GM18499 (cell line): ENCODE data around the gene SPHK1.
A peak's percentile ranks its signal among the peaks of the same experiment; 100 is the strongest.
"Not testable (repeated sequence)": the region's sequence is repeated elsewhere in the genome, so short reads cannot be mapped to it uniquely, and the experiment has no call there.

Source experiments
- ATAC-seq: cut with Tn5 transposase; IDR thresholded peaks from one replicate; pipeline ENCODE4 v1.9.1; 2021; ENCODE audit warnings: moderate number of reproducible peaks; ENCODE audit not compliant: insufficient read depth, unreplicated experiment

Gene SPHK1

GRCh38 chr17:76384222-76384986 lies at the start of gene SPHK1:
TSS of gene SPHK1 (plus strand) at chr17:76384609. CDS start at chr17:76385645, 1,036 bp downstream.
- ATAC-seq: no peak

DNA sequence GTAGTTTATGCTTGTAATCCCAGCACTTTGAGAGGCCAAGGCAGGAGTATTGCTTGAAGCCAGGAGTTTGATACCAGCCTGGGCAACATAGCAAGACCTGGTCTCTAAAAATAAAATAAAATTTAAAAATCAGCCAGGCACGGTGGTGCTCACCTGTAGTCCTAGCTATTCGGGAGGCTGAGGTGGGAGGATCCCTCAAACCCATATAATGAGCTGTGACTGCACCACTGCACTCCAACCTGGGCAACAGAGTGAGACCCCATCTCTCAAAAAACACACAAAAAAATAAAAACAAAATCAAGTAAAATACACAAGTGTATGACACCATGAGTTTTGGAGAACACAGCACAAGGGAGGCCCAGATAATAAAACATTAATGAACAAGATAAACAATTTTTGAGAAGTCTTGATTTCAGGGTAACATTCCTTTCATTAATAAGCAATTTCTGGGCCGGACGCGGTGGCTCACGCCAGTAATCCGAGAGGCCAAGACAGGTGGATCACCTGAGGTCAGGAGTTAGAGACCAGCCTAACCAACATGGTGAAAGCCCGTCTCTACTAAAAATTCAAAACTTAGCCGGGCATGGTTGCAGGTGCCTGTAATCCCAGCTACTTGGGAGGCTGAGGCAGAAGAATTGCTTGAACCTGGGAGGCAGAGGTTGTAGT lies 48.6 kb upstream of the SPHK1 start:
- no peak for ATAC-seq

DNA sequence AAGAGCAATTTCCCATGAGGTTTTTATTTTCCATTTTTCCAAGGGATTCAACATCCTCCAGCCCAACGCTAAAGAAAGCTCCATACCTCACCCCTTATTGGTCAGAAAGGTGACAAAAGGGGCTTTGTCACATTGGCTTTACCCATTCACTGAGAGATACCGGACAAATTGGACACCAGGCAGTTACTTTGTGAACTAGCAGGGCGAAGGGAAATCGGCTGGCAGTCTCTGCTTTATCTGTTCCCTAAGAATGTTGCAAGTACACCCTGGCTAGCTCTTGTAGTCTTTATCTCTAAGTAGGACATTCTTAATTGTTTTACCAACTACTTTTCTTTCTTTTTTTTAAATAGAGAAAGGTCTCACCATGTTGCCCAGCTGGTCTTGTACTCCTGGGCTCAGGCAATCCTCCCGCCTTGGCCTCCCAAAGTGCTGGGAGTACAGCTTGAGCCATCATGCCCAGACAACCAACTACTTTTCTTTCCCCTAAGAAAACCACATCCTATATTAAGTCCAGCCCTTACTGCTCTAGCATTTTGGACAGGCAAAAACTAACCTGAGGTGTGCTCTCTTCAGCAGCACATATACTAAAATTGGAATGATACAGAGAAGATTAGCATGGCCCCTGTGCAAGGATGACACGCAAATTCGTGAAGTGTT lies 47.5 kb upstream of the SPHK1 start:
- no peak for ATAC-seq

DNA sequence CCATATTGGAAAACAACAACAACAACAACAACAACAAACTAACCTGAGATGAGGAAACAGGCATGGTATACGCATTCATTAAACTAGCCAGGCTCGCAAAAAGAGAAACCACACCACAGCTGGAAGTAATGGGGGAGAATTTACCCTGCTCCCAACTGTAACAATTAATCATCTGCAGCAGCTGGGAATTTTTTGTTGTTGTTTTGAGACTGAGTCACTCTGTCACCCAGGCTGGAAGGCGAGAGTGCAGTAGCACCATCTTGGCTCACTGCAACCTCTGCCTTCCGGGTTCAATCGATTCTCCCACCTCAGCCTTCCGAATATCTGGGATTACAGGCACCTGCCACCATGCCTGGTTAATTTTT lies 47.0 kb upstream of the SPHK1 start:
- no peak for ATAC-seq

- no peak for ATAC-seq
These were observed 43.1 kb upstream of the SPHK1 start for GRCh38 chr17:76341301-76341700.

DNA sequence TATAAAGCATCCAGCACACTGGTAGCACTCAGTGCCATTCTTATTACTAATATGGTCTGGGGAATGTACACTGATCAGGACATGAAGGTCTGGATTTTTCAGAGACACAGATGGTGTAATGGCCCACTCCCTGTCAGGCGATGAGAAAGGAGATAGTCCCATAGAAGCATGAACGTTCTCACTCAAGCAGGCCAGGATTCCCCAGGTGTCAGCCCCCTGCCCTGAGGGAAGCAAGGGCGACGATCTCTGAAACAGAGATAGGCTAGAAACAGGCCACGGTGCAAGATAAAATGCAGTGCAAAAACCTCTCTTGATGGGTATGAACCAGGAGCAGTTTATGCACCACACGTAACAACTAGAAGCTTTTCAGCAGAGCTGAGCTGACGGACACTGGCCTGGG lies 41.3 kb upstream of the SPHK1 start:
- no peak for ATAC-seq

GRCh38 chr17:76345377-76345974 lies 38.9 kb upstream of the SPHK1 start:
- no peak for ATAC-seq

DNA sequence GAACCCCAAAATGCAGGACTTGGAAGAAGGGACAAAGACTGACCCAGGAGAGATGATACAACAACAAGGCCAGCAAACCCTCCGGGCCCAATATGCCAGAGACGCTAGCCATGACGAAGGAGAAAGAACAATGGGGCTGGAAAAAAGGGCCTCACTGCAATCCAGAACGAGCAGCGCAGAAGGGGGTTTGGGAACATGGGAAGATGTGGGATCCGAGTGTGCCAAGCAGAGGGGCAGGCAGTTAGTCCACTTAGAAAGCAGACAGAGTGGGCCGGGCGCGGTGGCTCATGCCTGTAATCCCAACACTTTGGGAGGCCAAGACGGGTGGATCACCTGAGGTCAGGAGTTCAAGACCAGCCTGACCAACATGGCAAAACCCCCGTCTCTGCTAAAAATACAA lies 37.5 kb upstream of the SPHK1 start:
- ATAC-seq: not testable (repeated sequence)

DNA sequence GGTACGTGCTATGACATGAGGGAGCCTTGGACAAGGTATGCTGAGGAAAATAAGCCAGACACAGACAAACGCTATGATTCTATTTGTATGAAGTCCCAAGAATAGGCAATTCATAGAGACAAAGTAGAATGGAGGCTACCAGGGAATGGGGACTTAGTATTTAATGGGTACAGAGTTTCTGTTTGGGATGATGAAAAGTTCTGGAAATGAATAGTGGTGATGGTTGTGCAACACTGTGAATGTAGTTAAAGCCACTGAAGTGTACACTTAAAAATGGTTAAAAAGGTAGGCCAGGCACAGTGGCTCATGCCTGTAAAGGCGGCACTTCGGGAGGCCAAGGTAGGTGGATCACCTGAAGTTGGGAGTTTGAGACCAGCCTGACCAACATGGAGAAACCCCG lies 33.9 kb upstream of the SPHK1 start:
- ATAC-seq: no peak

- no peak for ATAC-seq
These were observed 32.8 kb upstream of the SPHK1 start for GRCh38 chr17:76351526-76352071.

GRCh38 chr17:76353004-76353598 lies 31.3 kb upstream of the SPHK1 start:
- ATAC-seq: no peak

DNA sequence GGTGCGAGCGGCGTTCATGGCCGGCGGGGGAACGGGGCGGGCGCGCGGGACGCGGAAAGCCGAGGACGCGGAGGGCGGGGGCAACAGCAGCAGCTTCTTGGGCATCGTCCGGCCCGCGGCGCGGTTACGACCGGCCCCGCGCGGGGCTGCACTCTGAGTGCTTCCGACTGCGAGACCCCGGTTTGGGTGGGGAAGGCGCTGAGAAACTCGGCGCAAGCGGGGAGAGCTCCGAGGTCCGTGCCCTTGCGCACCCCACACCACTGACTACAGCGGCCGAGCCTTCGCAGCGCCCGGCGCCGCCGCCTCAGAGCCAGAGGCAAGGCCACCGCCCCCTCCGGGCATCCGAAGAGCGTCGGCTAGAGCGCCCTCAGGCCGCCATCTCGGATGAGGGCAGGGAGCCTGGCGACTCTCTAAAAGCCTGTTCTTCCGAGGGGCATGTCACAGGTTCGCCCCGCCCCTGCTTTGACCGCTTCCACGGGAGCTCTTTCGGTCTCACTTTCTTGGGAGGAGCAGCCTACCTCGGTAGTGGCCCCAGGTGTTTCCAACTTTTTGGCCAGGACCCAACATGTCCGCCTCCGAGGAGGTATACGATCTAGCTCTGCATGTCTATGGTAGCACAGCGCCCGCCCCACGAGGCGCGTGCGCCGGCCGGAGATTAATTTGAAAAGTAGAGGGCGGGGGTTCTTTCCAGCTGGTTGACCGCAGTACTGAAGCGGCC lies 30.7 kb upstream of the SPHK1 start, which contains the start of gene PRPSAP1:
PRPSAP1 (minus strand) TSS at position 318 of the 718 bp plus-strand sequence; CDS start at position 105, 213 bp downstream.
- ATAC-seq: peak; percentile 63

GRCh38 chr17:76354317-76354729 lies 30.1 kb upstream of the SPHK1 start:
- ATAC-seq: no peak

DNA sequence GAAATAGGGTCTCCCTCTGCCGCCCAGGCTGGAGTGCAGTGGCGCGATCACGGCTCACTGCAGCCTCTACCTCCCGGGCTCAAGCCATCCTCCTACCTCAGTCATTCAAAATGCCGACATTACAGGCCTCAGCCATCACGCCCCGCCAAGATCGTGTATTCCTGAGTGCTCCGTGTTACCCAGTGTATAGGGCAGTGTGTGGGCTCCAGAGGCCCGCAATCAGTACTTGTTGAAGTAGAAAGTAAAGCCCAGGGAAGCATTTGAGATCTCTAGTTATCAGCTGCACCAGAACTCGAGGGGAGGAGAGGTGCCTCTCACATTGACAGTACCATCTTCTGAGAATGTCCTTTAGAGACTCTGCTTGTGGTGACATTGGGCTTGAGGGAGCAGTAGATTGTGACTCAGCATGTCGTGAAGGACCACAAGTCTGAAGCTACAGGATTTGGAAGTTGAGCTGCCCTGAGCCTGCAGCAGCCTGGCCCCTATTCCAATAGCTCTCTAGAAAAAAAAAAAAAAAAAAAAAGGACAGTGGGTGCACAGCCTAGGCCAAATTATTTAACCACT lies 29.6 kb upstream of the SPHK1 start:
- no peak for ATAC-seq

DNA sequence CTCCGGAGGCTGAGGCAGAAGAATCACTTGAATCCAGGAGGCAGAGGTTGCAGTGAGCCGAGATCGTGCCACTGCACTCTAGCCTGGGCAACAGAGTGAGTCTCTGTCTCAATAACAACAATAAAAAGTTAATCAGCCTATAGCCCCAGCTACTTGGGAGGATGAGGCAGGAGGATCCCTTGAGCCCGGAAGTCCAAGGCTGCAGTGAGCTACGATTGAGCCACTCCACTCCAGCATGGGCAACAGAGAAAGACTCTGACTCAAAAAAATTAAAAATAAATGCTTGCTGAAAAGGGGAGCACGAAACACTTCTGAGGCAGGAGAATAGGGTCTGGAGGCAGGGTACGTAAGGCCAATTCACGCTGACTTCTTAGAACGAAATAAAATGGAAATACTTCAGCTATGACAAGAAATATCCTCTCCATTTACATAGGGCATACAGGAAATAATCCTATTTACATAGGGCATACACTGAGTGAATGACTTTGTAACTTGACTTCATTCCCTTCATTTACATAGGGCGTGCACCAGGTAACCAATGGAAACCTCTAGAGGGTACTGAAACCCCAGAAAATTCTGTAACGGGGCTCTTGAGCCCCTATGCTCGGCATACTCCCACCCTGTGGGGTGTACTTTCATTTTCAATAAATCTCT lies 27.5 kb upstream of the SPHK1 start:
- ATAC-seq: no peak

DNA sequence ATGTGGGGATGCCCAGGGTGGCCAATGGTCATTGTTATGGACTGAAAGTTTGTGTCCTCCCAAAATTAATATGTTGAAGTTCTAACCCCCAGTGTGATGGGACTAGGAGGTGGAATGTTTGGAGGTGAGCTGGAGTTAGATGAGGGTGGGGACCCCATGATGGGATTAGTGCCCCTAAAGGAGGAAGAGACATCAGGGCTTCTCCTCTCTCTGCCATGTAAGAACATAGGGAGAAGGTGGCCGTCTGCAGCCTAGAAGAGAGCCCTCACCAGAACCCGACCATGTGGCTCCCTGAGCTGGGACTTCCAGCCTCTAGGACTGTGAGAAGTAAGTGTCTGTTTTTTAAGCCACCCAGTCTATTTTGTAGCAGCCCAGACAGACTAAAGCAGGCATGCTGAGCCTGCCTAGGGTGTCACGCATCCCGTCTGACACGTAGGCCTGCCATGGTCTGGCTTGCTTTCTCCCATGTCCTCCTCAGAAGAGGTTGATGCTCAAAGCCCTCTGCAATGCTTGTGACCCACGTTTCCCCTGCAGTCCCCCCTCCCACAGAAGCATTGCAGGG lies 26.7 kb upstream of the SPHK1 start:
- no peak for ATAC-seq

DNA sequence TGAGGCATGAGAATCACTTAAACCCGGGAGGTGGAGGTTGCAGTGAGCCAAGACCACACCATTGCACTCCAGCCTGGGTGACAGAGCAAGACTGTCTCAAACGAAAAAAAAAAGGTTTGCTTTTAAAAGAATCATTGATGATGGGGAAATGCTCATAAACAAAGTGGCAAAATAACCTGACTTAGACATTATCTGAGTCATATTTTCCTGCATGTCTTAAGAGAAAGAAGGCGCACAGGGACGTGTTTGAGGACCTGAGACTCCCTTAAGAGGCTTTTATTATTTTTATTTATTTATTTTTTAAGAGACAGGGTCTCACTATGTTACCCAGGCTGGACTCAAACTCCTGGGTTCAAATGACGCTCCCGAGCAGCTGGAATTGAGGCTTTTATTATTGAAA lies 25.0 kb upstream of the SPHK1 start:
- no peak for ATAC-seq

- ATAC-seq: not testable (repeated sequence)
These were observed 24.6 kb upstream of the SPHK1 start for GRCh38 chr17:76359776-76360175.
